Transverse colon (tissue), 4 donors: ENCODE measurements around the gene POC1B. TPM values are rescaled to one million over a fixed set of nuclear protein-coding genes. Genes with fewer than 3 reads are reported as not detected.
A peak's percentile ranks its signal among the peaks of the same experiment; 100 is the strongest.

ENCODE experiments used
- DNase-seq: peaks from one replicate; pipeline ENCODE4 v3.0.0-alpha.2; 2019
- H3K27ac ChIP-seq, 4 donors: fragments of 200-600 bp; sonication (generic); 2 replicates each; pipeline ENCODE4 v1.5.1; 2016 to 2018; ENCODE audit warnings: inconsistent platforms in 4 of 4
- H3K27me3 ChIP-seq: fragments of 200-600 bp; sonication (generic); 2 replicates; pipeline ENCODE4 v1.5.1; 2017; ENCODE audit warnings: inconsistent platforms
- H3K36me3 ChIP-seq, 4 donors: fragments of 200-600 bp; sonication (generic); 2 replicates each; pipeline ENCODE4 v1.5.1; 2017 to 2019; ENCODE audit warnings: inconsistent platforms in 4 of 4
- H3K4me1 ChIP-seq, 4 donors: fragments of 200-600 bp; sonication (generic); 2 replicates each; pipeline ENCODE4 v1.5.1; 2017 to 2020; ENCODE audit warnings: inconsistent platforms in 4 of 4
- H3K4me3 ChIP-seq, 4 donors: fragments of 200-600 bp; sonication (generic); 1 replicate in 1 of 4; 2 replicates in 3 of 4; pipeline versions ENCODE4 v1.5.1 to v1.6.1; 2017 to 2019; ENCODE audit warnings: inconsistent platforms in 4 of 4
- H3K9me3 ChIP-seq, 2 donors: fragments of 200-600 bp; sonication (generic); 2 replicates each; pipeline ENCODE4 v1.5.1; 2017 to 2019; ENCODE audit warnings: inconsistent platforms in 2 of 2
- CTCF ChIP-seq, 5 experiments: fragments of 200-600 bp in 3 of 5; fragments of 450-650 bp in 2 of 5; sonication (generic) in 3 of 5; IDR thresholded peaks; 1 replicate in 2 of 5; 2 replicates in 3 of 5; pipeline ENCODE4 v1.5.1; 2016 to 2017; ENCODE audit warnings: antibody characterized with exemption in 5 of 5, inconsistent platforms in 3 of 5, mild to moderate bottlenecking in 2 of 5, moderate library complexity in 1 of 5
- EP300 ChIP-seq: sonication (generic); formaldehyde crosslinking; IDR thresholded peaks from one replicate; pipeline ENCODE4 v1.6.1; 2017; ENCODE audit warnings: antibody characterized with exemption, low read depth
- POLR2A ChIP-seq: fragments of 450-650 bp; IDR thresholded peaks from one replicate; pipeline ENCODE4 v1.6.1; 2016; ENCODE audit warnings: antibody characterized with exemption, mild to moderate bottlenecking, moderate library complexity
- POLR2AphosphoS5 ChIP-seq, 3 donors: sonication (generic); formaldehyde crosslinking; IDR thresholded peaks; one replicate each; pipeline ENCODE4 v1.6.1; 2016; ENCODE audit warnings: antibody characterized with exemption in 3 of 3
- WGBS, 2 donors: methylation state at CpG; one replicate each; pipeline ENCODE4 v1.1.5; 2018; ENCODE audit warnings: low coverage in 1 of 2; 5-methylcytosine and 5-hydroxymethylcytosine counted together
- in situ Hi-C, 4 donors: fragments of 200-750 bp; cut with MboI; loops; one replicate each; pipeline versions ENCODE4 v1.15.0 to v1.15.1; 2017; ENCODE audit warnings: low sequenced_read_pairs in 3 of 4, low pct_ligation_motif_present in 1 of 4, low pct_unique_long_range_greater_than_20kb in 1 of 4
- intact Hi-C: fragments of 100-400 bp; cut with DNase I; formaldehyde crosslinking; loops from one replicate; pipeline ENCODE4 v1.15.1; 2023; ENCODE audit warnings: low total_unique reads
- total RNA-seq, 4 donors: library from RNA; depleted of rRNA; stranded (reverse); fragments of >200 nt; gene quantifications; one replicate each; pipeline ENCODE4 v1.1.0, GENCODE V29; 2016

POC1B gene
- total RNA-seq, 4 donors from 2014 or later = 7.8 to 68.5 (median 33.8) TPM

- peaks cover 0 to 40% (median 13%) of the 10 kb centered on the region in 4 donors for H3K4me1 ChIP-seq
- intact Hi-C loops = no loop called here
- H3K4me3 ChIP-seq = no peak overlapping the region
- no peaks in the 10 kb centered on the region for H3K27me3 ChIP-seq
- DNase-seq = no peak
- in situ Hi-C loops = loop anchor here (5.0 to 25.0 kb wide), 6 partner anchors 94 to 439 kb away; partner anchors contain the start of gene DUSP6 (in 1 of the 4)
- peak overlapping the region; percentile 66 to 82 (median 78) for H3K27ac ChIP-seq
- H3K9me3 ChIP-seq = no peaks in the 10 kb centered on the region
- TF ChIP-seq POLR2AphosphoS5 (IDR thresholded peaks at IDR 0.05) = no peak
- no peak for TF ChIP-seq CTCF (IDR thresholded peaks at IDR 0.05)
- TF ChIP-seq EP300 = no peak
- no peak for TF ChIP-seq POLR2A
- H3K36me3 ChIP-seq = no peaks in the 10 kb centered on the region
Measured at GRCh38 chr12:89450907-89451306, 74.9 kb downstream of the POC1B start.

- no peak for DNase-seq
- peaks cover 0 to 33% (median 6%) of the 10 kb centered on the region in 4 donors for H3K4me1 ChIP-seq
- TF ChIP-seq POLR2AphosphoS5 (IDR thresholded peaks at IDR 0.05) = no peak
- TF ChIP-seq POLR2A = no peak
- TF ChIP-seq EP300 = no peak
- no peak for TF ChIP-seq CTCF (IDR thresholded peaks at IDR 0.05)
- no peak overlapping the region for H3K27ac ChIP-seq
- no peaks in the 10 kb centered on the region for H3K27me3 ChIP-seq
- intact Hi-C loops = loop anchor here (1.0 kb wide), 1 partner anchor 30 kb away; no protein-coding TSS in a partner anchor
- no peak overlapping the region for H3K4me3 ChIP-seq
- H3K36me3 ChIP-seq = no peaks in the 10 kb centered on the region
- in situ Hi-C loops = no loop called here
- no peaks in the 10 kb centered on the region for H3K9me3 ChIP-seq
- WGBS, 2 donors = 83 to 91% methylated on average over 1 to 2 of the region's 2 CpGs
Measured at GRCh38 chr12:89448951-89449371, 76.9 kb downstream of the POC1B start.

- Histone ChIP-seq H3K9me3 (no peaks in the 10 kb centered on the region), H3K4me3 (no peak overlapping the region), H3K27ac (no peak overlapping the region), H3K27me3 (no peaks in the 10 kb centered on the region), H3K36me3 (no peaks in the 10 kb centered on the region), H3K4me1 (peaks cover 0 to 31% (median 6%) of the 10 kb centered on the region in 4 donors)
- TF ChIP-seq CTCF (IDR thresholded peaks at IDR 0.05) (no peak), POLR2AphosphoS5 (IDR thresholded peaks at IDR 0.05) (no peak), EP300 (no peak), POLR2A (no peak)
- no peak for DNase-seq
- in situ Hi-C loops (no loop called here), intact Hi-C loops (loop anchor here (1.0 kb wide), 1 partner anchor 29 kb away; no protein-coding TSS in a partner anchor)
Measured at GRCh38 chr12:89448526-89448925, 77.3 kb downstream of the POC1B start.

GRCh38 chr12:89439941-89440340, 85.9 kb downstream of the POC1B start:
- DNase-seq = no peak
- Histone ChIP-seq H3K36me3 (no peaks in the 10 kb centered on the region), H3K9me3 (no peaks in the 10 kb centered on the region), H3K27ac (no peak overlapping the region), H3K27me3 (no peaks in the 10 kb centered on the region), H3K4me1 (no peaks in the 10 kb centered on the region), H3K4me3 (no peak overlapping the region)
- WGBS, 2 donors = 79 to 81% methylated on average over 4 of the region's 4 CpGs
- no peak for TF ChIP-seq CTCF (IDR thresholded peaks at IDR 0.05)
- TF ChIP-seq POLR2A = no peak
- TF ChIP-seq EP300 = no peak
- TF ChIP-seq POLR2AphosphoS5 (IDR thresholded peaks at IDR 0.05) = no peak
- in situ Hi-C loops = no loop called here
- intact Hi-C loops = no loop called here
